NCI-H1930 (cell line): ENCODE measurements around the gene MRC1.

Source experiments
- DNase-seq, 2 experiments: peaks; one replicate each; lab custom pipeline; 2025; lab: John Stamatoyannopoulos, UW

Gene MRC1

GRCh38 chr10:17847585-17848296, 38.6 kb downstream of the MRC1 start:
- DNase-seq = no peak

- no peak for DNase-seq
Measured at GRCh38 chr10:17848646-17849045, 39.5 kb downstream of the MRC1 start.

GRCh38 chr10:17850501-17850900, 41.4 kb downstream of the MRC1 start:
- peak in 1 of 2 experiments; percentile 0 for DNase-seq

GRCh38 chr10:17851611-17852010, 42.5 kb downstream of the MRC1 start:
- DNase-seq = no peak

- no peak for DNase-seq
Measured at GRCh38 chr10:17854044-17854652, 45.0 kb downstream of the MRC1 start.

GRCh38 chr10:17857040-17857439, 47.9 kb downstream of the MRC1 start:
- no peak for DNase-seq

GRCh38 chr10:17859492-17860156, 50.5 kb downstream of the MRC1 start:
- DNase-seq = no peak

GRCh38 chr10:17861760-17862159, 52.6 kb downstream of the MRC1 start:
- DNase-seq = no peak

GRCh38 chr10:17865351-17865750, 56.2 kb downstream of the MRC1 start:
- no peak for DNase-seq

GRCh38 chr10:17866346-17866745, 57.2 kb downstream of the MRC1 start:
- no peak for DNase-seq

GRCh38 chr10:17867056-17867455, 57.9 kb downstream of the MRC1 start:
- DNase-seq = no peak

GRCh38 chr10:17871036-17871435, 61.9 kb downstream of the MRC1 start:
- no peak for DNase-seq

GRCh38 chr10:17872191-17873091, 63.3 kb downstream of the MRC1 start:
- DNase-seq = no peak

GRCh38 chr10:17873946-17874345, 64.8 kb downstream of the MRC1 start:
- DNase-seq = no peak

- no peak for DNase-seq
Measured at GRCh38 chr10:17877121-17877520, 68.0 kb downstream of the MRC1 start.

GRCh38 chr10:17878896-17879295, 69.7 kb downstream of the MRC1 start:
- DNase-seq = no peak

GRCh38 chr10:17880601-17881000, 71.5 kb downstream of the MRC1 start:
- no peak for DNase-seq

GRCh38 chr10:17882557-17882956, 73.4 kb downstream of the MRC1 start:
- DNase-seq = no peak

- no peak for DNase-seq
Measured at GRCh38 chr10:17883621-17884020, 74.5 kb downstream of the MRC1 start.

- DNase-seq = no peak
Measured at GRCh38 chr10:17888189-17888588, 79.0 kb downstream of the MRC1 start.

- no peak for DNase-seq
Measured at GRCh38 chr10:17891435-17891834, 82.3 kb downstream of the MRC1 start.

GRCh38 chr10:17904564-17904963, 95.4 kb downstream of the MRC1 start:
- no peak for DNase-seq
